ENCODE data around the gene CDK15. TPM values are rescaled to one million over a fixed set of nuclear protein-coding genes. Genes with fewer than 3 reads are reported as not detected.
A peak's percentile ranks its signal among the peaks of the same experiment; 100 is the strongest.

Gene CDK15
- total and polyA plus RNA-seq, 2 donors (not counting 1 experiment from before 2014, with no cell fraction given), result not detected

DNA sequence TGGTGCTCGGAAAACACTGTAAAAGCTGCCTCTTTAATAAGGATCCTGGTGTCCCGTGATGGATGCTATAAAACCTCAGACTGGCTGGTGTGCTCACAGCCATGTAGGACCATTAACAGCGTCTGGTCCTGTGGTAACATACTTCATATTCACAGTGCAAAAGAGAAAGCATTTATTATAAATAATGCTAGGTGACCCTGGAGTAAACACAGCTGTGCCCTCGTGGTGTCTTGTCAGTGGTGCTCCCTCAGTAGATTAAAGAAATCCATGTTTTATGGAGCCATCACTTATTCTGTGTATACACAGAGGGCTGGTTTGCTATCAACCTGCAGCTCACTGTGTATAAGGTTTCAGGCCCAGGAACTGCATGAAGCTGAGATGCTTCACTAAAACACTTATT lies 106.9 kb downstream of the CDK15 start:
- TF ChIP-seq EZH2 (IDR thresholded peaks at IDR 0.05; ENCODE audit: borderline replicate concordance, insufficient read depth, low read depth, low read length, poor library complexity, severe bottlenecking), result no peak
- TF ChIP-seq, protein P1, sequence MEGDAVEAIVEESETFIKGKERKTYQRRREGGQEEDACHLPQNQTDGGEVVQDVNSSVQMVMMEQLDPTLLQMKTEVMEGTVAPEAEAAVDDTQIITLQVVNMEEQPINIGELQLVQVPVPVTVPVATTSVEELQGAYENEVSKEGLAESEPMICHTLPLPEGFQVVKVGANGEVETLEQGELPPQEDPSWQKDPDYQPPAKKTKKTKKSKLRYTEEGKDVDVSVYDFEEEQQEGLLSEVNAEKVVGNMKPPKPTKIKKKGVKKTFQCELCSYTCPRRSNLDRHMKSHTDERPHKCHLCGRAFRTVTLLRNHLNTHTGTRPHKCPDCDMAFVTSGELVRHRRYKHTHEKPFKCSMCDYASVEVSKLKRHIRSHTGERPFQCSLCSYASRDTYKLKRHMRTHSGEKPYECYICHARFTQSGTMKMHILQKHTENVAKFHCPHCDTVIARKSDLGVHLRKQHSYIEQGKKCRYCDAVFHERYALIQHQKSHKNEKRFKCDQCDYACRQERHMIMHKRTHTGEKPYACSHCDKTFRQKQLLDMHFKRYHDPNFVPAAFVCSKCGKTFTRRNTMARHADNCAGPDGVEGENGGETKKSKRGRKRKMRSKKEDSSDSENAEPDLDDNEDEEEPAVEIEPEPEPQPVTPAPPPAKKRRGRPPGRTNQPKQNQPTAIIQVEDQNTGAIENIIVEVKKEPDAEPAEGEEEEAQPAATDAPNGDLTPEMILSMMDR (IDR thresholded peaks at IDR 0.05), result no peak
- H3K9ac ChIP-seq (ENCODE audit: low read length), result no peak overlapping the region
- ChIA-PET POLR2A (no interaction called here), CTCF (interaction anchor here (1.2 kb wide), 1 partner anchor 52 kb away, joined by 5 read pairs; no protein-coding TSS in a partner anchor)
- no peak overlapping the region for H2AFZ ChIP-seq (ENCODE audit: insufficient read depth, low read depth, low read length, poor library complexity, severe bottlenecking)
- H3K4me1 ChIP-seq (ENCODE audit: control insufficient read depth in 2 of 2, insufficient read depth in 2 of 2, low read length in 2 of 2), result peaks cover 3 to 6% of the 10 kb centered on the region in 2 donors
- Mint-ChIP-seq H3K9me3 (ENCODE audit: insufficient read depth) (no peaks in the 10 kb centered on the region), H3K4me3 (no peak overlapping the region), H3K27ac (no peak overlapping the region), H3K4me1 (peaks cover 6% of the 10 kb centered on the region), H3K27me3 (no peaks in the 10 kb centered on the region)
- no peaks in the 10 kb centered on the region for H3K36me3 ChIP-seq (replicated peaks in 1 of 2; ENCODE audit: control extremely low read depth in 1 of 2, control insufficient read depth in 1 of 2, extremely low read depth in 1 of 2, insufficient read depth in 2 of 2, low read length in 1 of 2)
- H3K27me3 ChIP-seq (replicated peaks in 1 of 4; ENCODE audit: control extremely low read depth in 1 of 4, control insufficient read depth in 3 of 4, insufficient read depth in 4 of 4, low read length in 3 of 4), result no peaks in the 10 kb centered on the region
- no peak overlapping the region for H3K4me2 ChIP-seq (replicated peaks; ENCODE audit: low read depth, low read length, poor library complexity, severe bottlenecking)
- WGBS (ENCODE audit: insufficient coverage), result 100% methylated on average over 2 of the region's 4 CpGs
- H3K79me2 ChIP-seq (ENCODE audit: control insufficient read depth, insufficient read depth, low read length), result no peaks in the 10 kb centered on the region
- no peaks in the 10 kb centered on the region for H4K20me1 ChIP-seq (ENCODE audit: control insufficient read depth, insufficient read depth, low read length, poor library complexity, severe bottlenecking)
- no peak overlapping the region for H3K27ac ChIP-seq (ENCODE audit: low read length in 2 of 2)
- no peak overlapping the region for H3K4me3 ChIP-seq (ENCODE audit: control extremely low read depth in 1 of 5, extremely low read depth in 1 of 5, insufficient read depth in 1 of 5, low read depth in 2 of 5, low read length in 4 of 5)
- DNase-seq (no peak), ATAC-seq (ENCODE audit: low read depth) (no peak)
- H3K9me3 ChIP-seq (ENCODE audit: control extremely low read depth in 1 of 3, control insufficient read depth in 2 of 3, insufficient read depth in 1 of 3, low read length in 2 of 3), result no peaks in the 10 kb centered on the region
- intact Hi-C loops (cut with micrococcal nuclease), result no loop called here

DNA sequence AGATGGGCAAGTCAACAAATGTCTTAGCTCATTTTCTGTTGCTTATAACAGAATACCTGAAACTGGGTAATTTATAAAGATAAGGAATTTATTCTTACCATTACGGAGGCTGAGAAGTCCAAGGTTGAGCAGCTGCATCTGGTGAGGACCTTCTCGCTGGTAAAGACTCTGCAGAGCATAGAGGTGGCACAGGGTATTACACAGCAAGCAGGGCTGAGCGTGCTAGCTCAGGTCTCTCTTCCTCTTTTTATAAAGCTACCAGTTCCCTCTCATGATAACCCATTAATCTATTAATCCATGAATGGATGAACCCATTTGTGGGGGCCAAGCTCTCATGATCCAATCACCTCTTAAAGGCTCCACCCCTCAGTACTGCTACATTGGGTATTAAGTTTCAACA lies 109.1 kb downstream of the CDK15 start:
- POLR2A ChIA-PET, result no interaction called here
- ATAC-seq (ENCODE audit: low read depth), result no peak
- TF ChIP-seq EZH2 (IDR thresholded peaks at IDR 0.05; ENCODE audit: borderline replicate concordance, insufficient read depth, low read depth, low read length, poor library complexity, severe bottlenecking), result no peak
- TF ChIP-seq, protein P1 (IDR thresholded peaks at IDR 0.05), result peak; percentile 9

More for the DNA sequence above, 109.1 kb downstream of the CDK15 start:
- H3K27ac ChIP-seq (ENCODE audit: low read length in 2 of 2), result no peak overlapping the region
- H3K9ac ChIP-seq (ENCODE audit: low read length), result no peak overlapping the region
- H3K27ac Mint-ChIP-seq, result no peak overlapping the region
- DNase-seq, result no peak
- 60% methylated on average over 2 of the region's 3 CpGs for WGBS (ENCODE audit: insufficient coverage)
- H3K4me1 ChIP-seq (ENCODE audit: control insufficient read depth in 2 of 2, insufficient read depth in 2 of 2, low read length in 2 of 2), result no peaks in the 10 kb centered on the region
- H3K36me3 ChIP-seq (replicated peaks in 1 of 2; ENCODE audit: control extremely low read depth in 1 of 2, control insufficient read depth in 1 of 2, extremely low read depth in 1 of 2, insufficient read depth in 2 of 2, low read length in 1 of 2), result no peaks in the 10 kb centered on the region
- no peak overlapping the region for H3K4me3 ChIP-seq (ENCODE audit: control extremely low read depth in 1 of 5, extremely low read depth in 1 of 5, insufficient read depth in 1 of 5, low read depth in 2 of 5, low read length in 4 of 5)
- no peaks in the 10 kb centered on the region for H3K27me3 Mint-ChIP-seq
- H3K9me3 Mint-ChIP-seq (ENCODE audit: insufficient read depth), result no peaks in the 10 kb centered on the region
- intact Hi-C loops (cut with micrococcal nuclease), result no loop called here
- H3K4me1 Mint-ChIP-seq, result no peaks in the 10 kb centered on the region
- no peaks in the 10 kb centered on the region for H3K27me3 ChIP-seq (replicated peaks in 1 of 4; ENCODE audit: control extremely low read depth in 1 of 4, control insufficient read depth in 3 of 4, insufficient read depth in 4 of 4, low read length in 3 of 4)
- H3K9me3 ChIP-seq (ENCODE audit: control extremely low read depth in 1 of 3, control insufficient read depth in 2 of 3, insufficient read depth in 1 of 3, low read length in 2 of 3), result no peaks in the 10 kb centered on the region
- no peak overlapping the region for H2AFZ ChIP-seq (ENCODE audit: insufficient read depth, low read depth, low read length, poor library complexity, severe bottlenecking)
- H4K20me1 ChIP-seq (ENCODE audit: control insufficient read depth, insufficient read depth, low read length, poor library complexity, severe bottlenecking), result no peaks in the 10 kb centered on the region
- H3K79me2 ChIP-seq (ENCODE audit: control insufficient read depth, insufficient read depth, low read length), result no peaks in the 10 kb centered on the region
- CTCF ChIA-PET, result interaction anchor here (0.6 kb wide), 1 partner anchor 55 kb away, joined by 5 read pairs; no protein-coding TSS in a partner anchor
- H3K4me2 ChIP-seq (replicated peaks; ENCODE audit: low read depth, low read length, poor library complexity, severe bottlenecking), result no peak overlapping the region
- H3K4me3 Mint-ChIP-seq, result no peak overlapping the region

All from B cell (primary cell).